CD1c-positive myeloid dendritic cell (primary cell): ENCODE results near the gene RNF26.

Experiments
- DNase-seq: peaks from one replicate; pipeline ENCODE4 v3.0.0-alpha.2; 2016; ENCODE audit errors: extremely low spot score

Gene RNF26

GRCh38 chr11:119355091-119355843, 20.9 kb downstream of the RNF26 start:
- no peak for DNase-seq

- peak; percentile 79 for DNase-seq
Observed at GRCh38 chr11:119356349-119357031, 22.2 kb downstream of the RNF26 start.

DNA sequence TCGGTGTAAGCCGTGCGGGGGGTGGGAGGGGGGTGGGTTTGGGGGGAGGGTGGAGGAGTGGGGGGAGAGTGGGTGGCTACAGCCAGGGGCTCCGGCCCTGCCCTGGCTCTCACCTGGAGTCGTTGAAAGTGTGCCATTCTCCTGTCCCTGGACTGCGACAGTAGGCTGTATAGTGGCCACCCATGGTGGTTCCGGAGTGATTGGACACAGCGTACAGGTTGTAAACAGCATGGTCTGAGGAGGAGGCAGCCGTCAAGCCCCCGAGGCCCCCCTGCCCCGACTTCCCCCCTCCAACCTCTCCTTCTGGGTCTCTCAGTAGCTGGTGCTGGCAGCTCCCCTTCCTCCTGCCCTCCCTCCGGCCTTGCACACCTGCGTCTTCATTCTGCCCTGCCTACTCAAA, 22.7 kb downstream of the RNF26 start:
- DNase-seq: no peak

DNA sequence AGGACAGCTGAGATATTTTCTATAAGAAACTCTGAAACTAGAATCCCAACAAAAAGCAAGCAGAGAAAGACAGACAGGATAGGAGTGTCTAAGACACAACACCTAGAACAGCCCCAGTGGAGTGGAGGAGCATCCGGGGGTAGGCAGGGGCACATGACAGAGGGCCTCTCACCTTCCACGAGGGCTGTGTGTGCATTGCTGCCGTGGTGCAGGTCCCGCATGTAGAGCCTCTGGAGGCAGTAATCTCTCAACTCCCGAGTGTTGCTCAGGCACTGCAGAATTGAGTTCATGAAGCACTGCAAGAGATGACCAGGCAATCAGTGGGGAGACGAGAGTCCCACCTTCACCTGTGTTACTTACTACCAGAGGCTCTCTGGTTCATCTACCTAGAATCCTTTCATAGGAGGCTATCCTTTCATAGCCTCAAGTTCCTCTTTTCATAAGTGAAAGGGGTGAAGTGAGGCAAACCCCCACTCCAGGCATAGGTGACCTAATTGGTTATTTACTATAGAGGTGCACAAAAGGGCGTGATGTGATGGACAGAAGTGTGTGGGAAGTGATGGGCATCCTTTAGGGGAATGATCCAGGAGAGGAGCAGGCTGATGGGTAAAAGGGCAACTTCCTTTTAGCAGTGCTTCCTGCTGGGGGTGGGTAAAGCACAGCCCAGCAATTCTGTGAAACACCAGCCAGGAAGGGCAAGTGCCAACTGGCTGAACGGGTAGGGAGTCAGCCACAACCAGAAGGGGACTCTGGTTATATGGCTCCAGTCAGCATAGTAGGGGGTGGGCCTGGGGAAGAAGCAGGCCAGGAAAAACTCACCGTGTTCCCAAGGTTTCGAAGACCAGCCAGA, 25.3 kb downstream of the RNF26 start:
- peak; percentile 61 for DNase-seq

DNA sequence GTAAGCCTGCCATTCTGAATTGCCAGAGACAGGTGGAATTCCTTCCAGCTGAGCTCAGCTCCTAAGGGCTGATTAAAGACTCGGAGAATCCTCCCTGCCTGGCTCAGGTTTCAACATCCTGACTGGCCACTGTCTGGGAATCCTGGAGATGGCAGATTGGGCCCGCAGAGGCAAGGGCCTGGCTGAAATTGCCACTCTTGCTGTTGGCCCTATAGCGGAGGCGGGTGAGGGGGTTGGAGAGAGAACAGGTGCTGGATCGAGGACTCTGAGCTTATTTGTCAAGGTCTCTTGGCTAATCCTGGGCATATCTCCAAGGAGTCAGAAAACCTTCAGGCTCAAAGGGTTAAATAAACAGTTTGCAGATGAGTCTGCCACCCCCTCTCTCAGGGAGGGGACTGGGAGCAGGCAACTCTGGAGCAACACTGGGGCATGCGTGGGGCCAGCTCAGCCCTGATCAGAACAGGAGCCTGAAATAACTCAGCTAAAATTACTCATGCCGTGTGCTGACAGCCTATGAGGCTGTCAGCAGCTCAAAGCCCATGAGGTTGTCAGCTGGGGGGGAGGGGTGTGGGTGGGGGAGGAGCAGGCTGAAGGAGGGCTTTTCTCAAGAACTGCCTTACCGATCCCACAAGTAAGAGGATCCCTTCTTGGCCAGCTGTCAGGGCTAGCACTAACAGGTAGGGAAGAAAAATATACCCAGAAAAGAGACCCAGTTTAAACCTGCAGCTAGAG, 26.9 kb downstream of the RNF26 start:
- DNase-seq: peak; percentile 65

DNA sequence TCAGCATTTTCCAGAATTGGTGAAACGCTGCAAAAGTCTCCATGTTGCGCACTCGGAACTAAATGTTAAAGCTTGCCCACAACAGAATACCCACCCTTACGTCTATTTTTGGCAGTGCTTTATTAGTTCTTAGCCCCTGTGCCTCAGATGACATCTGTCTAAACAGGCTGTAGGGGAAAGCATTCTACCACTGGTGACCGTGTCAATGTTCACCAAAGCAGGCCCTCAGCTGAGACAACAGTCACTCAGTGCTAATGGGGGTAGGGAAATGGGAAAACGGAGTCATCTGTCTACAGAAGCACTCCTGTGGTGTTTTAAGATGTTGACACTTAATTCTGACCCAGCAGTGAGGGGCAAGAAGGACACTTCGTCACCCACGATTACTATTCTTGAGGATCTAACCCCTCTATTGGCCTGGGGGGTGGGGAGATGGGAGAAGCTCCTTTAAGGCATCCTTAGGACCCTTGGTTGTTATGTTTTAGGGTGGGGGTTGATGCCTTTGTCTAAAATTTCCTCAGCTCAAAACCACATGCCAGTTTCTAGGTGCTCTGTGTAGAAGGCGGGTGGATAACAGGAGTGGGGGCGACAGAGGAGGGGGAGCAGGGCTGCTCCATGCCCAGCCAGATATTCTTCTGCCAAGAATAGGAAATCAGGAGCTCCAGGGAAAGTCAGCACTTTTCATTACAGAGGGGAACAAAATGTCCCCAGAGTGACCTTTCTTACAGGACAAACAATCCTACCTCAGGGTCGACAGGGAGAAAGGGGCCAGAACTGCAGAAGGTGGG, 27.8 kb downstream of the RNF26 start:
- DNase-seq: no peak

DNA sequence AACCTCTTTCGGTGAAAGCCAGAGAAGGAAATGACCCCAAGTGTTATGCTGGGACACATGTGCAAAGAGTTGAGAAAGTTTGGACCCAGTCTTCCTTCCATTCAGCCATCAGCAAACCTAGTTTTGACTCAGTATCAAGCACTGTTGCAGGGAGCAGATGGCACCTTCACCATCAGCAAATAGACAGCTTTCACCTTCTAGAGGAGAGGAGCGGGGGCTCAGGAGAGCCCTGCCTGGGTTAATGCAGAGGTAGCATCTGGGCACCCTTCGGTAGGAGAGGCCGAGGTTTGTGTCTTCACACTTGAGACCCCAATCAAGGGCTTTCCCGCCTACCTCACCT, 28.4 kb downstream of the RNF26 start:
- no peak for DNase-seq

GRCh38 chr11:119363081-119363850, 28.9 kb downstream of the RNF26 start:
- DNase-seq: no peak

GRCh38 chr11:119363851-119364590, 29.7 kb downstream of the RNF26 start:
- DNase-seq: peak; percentile 75

- DNase-seq: no peak
Observed at GRCh38 chr11:119365071-119365591, 30.8 kb downstream of the RNF26 start.

GRCh38 chr11:119366690-119367620, 32.6 kb downstream of the RNF26 start:
- no peak for DNase-seq

DNA sequence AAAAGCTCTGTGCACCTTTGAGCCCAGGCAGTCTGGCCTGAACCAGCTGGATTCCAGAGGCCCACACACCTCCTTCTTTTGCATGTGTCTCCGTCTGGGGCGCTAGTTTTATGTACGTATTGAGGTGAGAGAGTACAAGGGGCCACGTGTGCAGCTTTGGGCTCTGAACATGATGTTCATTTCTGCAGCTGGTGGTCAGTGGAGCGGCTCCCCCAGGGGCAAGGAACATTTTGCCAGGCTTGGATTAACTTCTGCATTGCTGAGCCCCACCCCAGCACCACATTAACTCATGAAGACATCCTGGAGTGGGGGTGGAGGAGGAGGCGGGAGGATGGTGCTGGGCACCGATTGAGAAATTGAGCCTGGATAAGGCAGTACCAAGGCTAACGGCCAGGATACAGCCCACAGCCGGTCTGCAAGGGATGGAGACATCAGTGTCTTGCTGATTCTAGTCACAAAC, 33.4 kb downstream of the RNF26 start:
- DNase-seq: peak; percentile 42

DNA sequence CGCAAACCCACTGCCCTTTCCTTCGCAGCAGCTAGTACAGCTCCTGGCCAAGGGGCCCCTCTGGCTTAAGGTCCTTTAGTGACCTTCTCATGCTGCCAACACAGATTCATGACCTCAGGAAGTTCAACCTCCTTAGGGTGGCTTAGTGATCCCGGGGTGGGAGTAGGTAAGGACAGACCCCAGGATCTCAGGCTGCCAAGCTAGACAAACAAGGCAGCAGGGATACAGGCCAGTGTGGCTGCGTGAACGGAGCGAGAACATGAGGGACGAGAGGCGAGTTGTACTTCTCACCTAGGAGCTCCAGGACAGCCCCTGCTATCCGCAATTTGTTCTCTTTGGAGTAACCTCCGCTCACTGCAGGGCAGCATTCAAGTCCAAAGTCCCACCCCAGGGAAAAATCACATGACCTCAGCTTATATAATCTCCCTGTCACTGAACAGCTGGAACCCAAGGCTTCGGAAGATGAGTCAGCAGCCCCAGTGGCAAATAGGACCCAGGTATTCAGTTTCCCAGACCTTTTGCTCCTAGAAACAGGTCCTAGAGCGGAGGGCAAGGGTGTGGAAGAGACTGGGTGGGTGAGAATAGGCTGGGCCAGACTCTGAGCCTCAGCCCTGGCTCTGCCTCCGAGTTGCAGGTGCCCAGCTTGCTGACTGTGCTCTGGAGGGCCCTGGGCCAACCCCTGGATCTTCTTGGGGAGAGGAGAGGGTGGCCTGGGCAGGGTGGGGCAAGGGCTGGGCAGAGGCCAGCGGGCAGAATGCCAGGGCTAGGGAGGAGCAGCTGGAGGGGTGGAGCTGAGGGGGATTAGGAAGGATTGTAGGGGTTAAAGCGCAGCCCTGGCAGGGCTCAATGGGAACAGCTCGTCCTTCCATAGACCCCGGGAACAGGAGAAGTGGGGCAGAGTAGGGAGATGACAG, 34.1 kb downstream of the RNF26 start:
- DNase-seq: no peak

DNA sequence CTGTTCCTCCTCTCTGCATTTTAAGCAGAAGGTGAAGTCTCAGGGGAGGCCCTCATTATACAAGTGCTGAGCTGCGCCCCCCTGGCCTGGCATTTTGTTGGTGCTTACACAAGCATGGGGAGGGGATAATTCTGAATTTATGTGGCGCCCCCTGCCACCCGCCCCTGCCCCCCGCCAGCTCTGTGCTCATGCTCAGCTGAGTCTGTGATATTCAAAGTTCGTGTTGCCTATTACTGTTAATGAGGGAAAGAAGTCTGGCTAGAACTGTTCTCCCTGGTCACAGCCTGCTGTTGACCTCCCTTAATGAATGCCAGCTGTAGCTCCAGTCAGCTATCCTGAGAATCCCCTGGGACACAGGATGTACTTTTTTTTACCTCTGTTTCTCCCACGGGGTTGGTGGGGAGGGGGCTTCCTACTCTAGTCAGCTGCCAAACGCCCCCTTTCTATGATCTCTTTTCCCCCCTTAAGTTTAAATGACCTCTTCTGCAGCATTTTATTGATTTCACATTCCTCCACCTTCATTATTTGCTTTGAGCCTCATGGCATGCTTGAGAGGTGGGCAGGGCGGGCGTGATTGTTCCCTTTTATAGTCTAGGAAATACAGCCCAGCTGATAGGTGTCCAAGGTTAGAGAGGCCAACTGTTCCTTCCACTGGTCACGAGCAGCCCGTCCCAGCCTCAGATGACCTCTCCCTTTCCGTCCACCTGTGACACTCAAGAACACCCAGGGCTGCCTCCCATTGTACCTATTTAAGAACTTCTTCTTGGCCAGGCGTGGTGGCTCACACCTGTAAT, 35.0 kb downstream of the RNF26 start:
- DNase-seq: no peak

DNA sequence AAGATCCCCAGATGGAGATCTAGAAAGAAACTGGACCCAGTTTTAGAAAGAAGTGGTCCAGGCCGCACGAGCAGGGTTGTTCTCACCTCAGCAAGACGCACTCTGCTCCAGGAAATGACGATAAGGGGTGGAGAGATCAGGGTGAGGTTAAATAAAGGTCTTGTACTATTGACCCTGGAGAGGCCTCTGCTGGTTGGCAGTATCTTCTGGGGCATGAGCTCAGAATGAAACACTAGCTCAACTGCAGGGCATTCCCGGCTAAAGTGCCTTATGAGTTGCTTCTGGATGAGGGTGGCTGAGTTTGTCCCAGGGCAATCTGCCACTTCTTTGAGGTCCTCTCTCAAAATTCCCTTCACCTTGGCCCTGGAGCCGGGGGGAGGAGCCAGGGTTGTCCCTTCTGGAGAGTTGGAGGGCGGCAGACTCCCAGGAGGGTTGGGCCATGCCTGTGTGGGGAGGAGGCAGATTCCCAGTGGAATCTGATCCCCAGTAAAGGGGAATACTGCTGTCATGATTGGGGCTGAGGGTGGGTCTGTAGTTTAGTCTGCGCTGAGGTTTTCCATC, 36.2 kb downstream of the RNF26 start:
- DNase-seq: no peak

DNA sequence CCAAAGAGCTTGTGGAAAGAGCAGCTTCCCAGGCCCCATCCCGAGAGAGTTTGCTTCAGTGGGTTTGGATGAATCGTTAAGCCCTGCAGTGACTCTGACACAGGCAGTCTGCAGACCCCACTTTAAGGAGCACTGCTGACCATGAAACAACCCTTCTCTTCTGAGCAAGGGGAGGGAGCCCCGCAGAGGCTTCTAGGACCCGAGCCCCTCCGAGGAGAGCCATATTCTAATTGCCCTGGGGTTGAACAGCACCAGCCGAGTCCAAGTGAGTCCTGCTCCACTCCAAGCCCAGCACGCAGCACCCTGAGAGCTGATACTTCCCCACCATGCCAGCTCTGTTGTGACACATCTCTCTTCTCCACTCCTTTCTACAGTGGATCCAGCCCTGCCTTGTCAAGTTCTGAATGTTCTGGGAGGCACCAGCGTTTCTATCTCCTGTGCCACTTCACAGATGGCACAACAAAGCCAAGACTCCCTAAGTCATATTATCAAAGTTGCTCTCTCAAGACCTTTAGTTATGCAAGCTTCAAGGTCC, 36.8 kb downstream of the RNF26 start:
- no peak for DNase-seq
